K562 (cell line): ENCODE results near the gene LDLRAD1. TPM values are rescaled to one million over a fixed set of nuclear protein-coding genes. Genes with fewer than 3 reads are reported as not detected.

ENCODE experiments used
- BACH1 ChIP-seq: fragments of 200-800 bp; sonication (Bioruptor generic); IDR thresholded peaks from 2 replicates; pipeline ENCODE4 v1.6.1; 2016; ENCODE audit warnings: missing genetic modification characterization, missing compliant biosample characterization
- FOXP1 ChIP-seq: sonication (generic); formaldehyde crosslinking; IDR thresholded peaks from 2 replicates; pipeline ENCODE4 v1.8.0; 2022; ENCODE audit warnings: mild to moderate bottlenecking, missing genetic modification reagents
- GATAD2B ChIP-seq: fragments of 450-650 bp; IDR thresholded peaks from 2 replicates; pipeline ENCODE4 v1.6.1; 2017; ENCODE audit warnings: mild to moderate bottlenecking, borderline replicate concordance
- HDAC1 ChIP-seq, 2 experiments: fragments of 450-650 bp; IDR thresholded peaks; 2 replicates each; pipeline ENCODE4 v1.6.1; 2016 to 2017; ENCODE audit warnings: inconsistent platforms in 1 of 2, mild to moderate bottlenecking in 1 of 2, moderate library complexity in 1 of 2
- NCOA1 ChIP-seq: fragments of 450-650 bp; IDR thresholded peaks from 2 replicates; pipeline ENCODE4 v1.6.1; 2016; ENCODE audit warnings: low read depth
- PML ChIP-seq: IDR thresholded peaks from 2 replicates; pipeline ENCODE4 v1.6.1; 2012; ENCODE audit warnings: low read length, inconsistent platforms
- RHOXF2B ChIP-seq: fragments of 250-450 bp; sonication (Bioruptor Pico); conservative IDR thresholded peaks from 2 replicates; pipeline ENCODE4 v1.5.1; 2021
- SAP30 ChIP-seq: fragments of 200-600 bp; sonication (generic); IDR thresholded peaks from 2 replicates; pipeline ENCODE4 v1.6.1; 2012; ENCODE audit warnings: borderline replicate concordance, low read depth, mild to moderate bottlenecking, moderate library complexity, low read length, control low read depth, inconsistent platforms; ENCODE audit not compliant: insufficient read depth, poor library complexity, severe bottlenecking
- ZNF121 ChIP-seq: sonication (generic); formaldehyde crosslinking; conservative IDR thresholded peaks from 2 replicates; pipeline ENCODE4 v1.8.0; 2022; ENCODE audit warnings: missing genetic modification reagents
- ZNF324 ChIP-seq: fragments of 250-450 bp; sonication (Bioruptor Pico); IDR thresholded peaks from 2 replicates; pipeline ENCODE4 v1.4.0; 2020; ENCODE audit warnings: mild to moderate bottlenecking
- polyA plus RNA-seq, 8 experiments: library from polyadenylated mRNA; depleted of rRNA in 4 of 8; stranded (reverse) in 5 of 8; unstranded in 3 of 8; fragments of >200 nt; fragmentation: Nextera tagmentation in 2 of 8; fragmentation: Illumina TruSeq in 1 of 8; extraction: Ambion mirVana in 2 of 8; extraction: Trizol in 1 of 8; gene quantifications; 2 replicates each; pipeline versions ENCODE4 v1.2.1 to v1.2.3, GENCODE V29; 2011 to 2014; ENCODE audit warnings: inconsistent platforms in 1 of 8, missing spikeins in 1 of 8
- total RNA-seq, 7 experiments: library from RNA; depleted of rRNA in 6 of 7; stranded (reverse); fragments of >200 nt in 6 of 7; fragmentation: Illumina TruSeq in 2 of 7; extraction: Trizol in 2 of 7; gene quantifications; 2 replicates each; pipeline versions ENCODE4 v1.2.1 to v1.2.3, GENCODE V29; 2011 to 2021; ENCODE audit warnings: low replicate concordance in 1 of 7
- TF ChIP-seq, protein P1 (sequence below): fragments of 250-450 bp; sonication (Bioruptor Pico); IDR thresholded peaks from 2 replicates; pipeline ENCODE4 v1.5.0; 2021; ENCODE audit warnings: mild to moderate bottlenecking, moderate library complexity
- TF ChIP-seq, protein P2 (sequence below), 2 experiments: IDR thresholded peaks in 1 of 2; conservative IDR thresholded peaks in 1 of 2; 2 replicates each; pipeline ENCODE4 v1.6.1; 2016; ENCODE audit warnings: low read depth in 2 of 2, mild to moderate bottlenecking in 1 of 2, missing compliant biosample characterization in 1 of 2, missing genetic modification characterization in 1 of 2, moderate library complexity in 1 of 2
- TF ChIP-seq, protein P3 (sequence below): fragments of 200-800 bp; sonication (Bioruptor generic); IDR thresholded peaks from 2 replicates; pipeline ENCODE4 v1.6.1; 2017; ENCODE audit warnings: missing genetic modification characterization, missing compliant biosample characterization
- TF ChIP-seq, protein P4 (sequence below), 2 experiments: fragments of 450-650 bp; IDR thresholded peaks; 2 replicates each; pipeline ENCODE4 v1.6.1; 2018; ENCODE audit warnings: mild to moderate bottlenecking in 2 of 2, low read depth in 1 of 2; ENCODE audit not compliant: partially characterized antibody in 2 of 2

LDLRAD1 gene
- total and polyA plus RNA-seq, 9 of the 15 experiments (the other 6 are each of a cell fraction or from before 2014, with no cell fraction given) = not detected

DNA sequence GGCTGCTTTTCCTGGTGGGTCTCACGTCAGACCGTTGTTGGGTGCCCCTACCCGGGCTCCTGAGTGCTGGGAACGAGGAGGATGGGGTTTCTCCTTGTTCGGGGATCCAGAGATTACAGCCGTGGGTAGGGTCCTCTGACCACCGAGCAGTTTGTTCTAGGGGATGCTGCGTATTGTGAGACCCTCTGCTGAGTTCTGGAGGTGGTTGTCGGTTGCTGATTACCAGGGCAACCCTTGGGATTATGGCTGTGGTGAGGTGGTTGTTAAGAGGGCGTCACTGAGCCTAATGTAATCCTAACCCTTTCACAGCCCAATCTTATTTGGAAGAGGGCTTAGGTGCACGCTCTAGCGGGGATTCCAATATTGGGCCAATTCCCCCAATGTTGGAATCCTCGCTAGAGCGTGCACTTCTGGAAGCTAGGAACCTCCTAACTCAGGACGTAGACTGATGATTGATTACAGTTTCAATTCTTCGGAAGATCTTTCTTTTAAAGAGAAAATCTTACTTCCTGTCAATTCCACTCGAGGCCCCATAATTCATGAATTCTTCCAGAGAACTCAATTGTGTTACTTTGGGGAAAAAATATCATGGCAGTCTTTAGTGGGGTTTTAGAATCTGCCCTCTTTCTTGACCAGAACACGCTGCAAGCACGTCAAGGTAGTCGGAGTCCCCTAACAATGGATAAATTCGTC lies 35.9 kb upstream of the LDLRAD1 start (continued):
- TF ChIP-seq, protein P1, sequence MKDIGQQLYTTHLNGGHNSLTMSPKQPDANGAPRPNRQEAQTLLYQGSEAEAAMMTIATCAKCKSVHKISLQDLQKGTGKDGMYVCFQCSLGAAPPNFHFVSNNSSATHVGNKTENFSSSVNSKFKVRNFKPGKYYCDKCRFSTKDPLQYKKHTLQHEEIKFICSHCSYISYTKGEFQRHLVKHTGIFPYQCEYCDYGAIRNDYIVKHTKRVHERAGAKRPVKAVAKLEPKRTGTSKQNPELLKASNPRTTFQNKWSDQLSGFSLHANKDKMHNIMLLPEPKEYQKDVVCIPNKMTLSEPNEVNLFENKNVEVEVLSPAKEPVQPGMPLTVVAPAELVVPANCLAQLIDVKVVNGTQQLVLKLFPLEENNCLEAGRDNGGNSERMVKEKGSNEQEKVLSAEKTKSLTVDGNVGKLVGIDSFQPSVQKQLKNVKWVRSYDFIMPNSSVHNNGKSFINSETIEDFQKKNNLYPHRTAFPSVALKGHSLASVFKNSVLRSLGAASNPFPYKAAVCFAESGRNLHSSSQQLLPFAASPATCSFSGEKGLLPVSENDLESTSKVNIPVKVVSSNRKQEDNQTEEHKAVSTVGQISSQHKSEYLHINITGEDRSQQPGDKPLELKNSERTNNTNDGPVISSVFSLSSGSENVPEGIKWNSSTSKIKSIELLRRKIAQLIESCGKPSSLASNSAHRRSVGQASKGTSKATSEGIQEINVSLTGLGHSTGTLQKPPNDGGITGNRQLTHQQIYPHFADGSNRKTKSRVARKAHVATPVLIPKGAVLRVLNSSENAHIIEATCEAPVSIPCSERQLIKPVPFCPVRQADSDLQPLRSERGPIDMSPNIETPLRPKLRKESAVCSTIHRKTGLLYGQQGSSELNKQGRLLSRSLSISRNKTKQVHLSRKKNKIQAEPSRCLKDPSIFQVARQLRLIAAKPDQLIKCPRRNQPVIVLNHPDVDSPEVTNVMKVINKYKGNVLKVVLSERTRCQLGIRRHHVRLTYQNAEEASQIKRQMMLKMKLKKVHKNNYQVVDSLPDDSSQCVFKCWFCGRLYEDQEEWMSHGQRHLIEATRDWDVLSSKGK = no peak
- 0 out of 2 replicates have a peak, but pooled peaks have one; percentile 19 for TF ChIP-seq GATAD2B
- TF ChIP-seq NCOA1 = no peak
- TF ChIP-seq, protein P2, sequence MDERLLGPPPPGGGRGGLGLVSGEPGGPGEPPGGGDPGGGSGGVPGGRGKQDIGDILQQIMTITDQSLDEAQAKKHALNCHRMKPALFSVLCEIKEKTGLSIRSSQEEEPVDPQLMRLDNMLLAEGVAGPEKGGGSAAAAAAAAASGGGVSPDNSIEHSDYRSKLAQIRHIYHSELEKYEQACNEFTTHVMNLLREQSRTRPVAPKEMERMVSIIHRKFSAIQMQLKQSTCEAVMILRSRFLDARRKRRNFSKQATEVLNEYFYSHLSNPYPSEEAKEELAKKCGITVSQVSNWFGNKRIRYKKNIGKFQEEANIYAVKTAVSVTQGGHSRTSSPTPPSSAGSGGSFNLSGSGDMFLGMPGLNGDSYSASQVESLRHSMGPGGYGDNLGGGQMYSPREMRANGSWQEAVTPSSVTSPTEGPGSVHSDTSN (CRISPR knock-in tag; IDR thresholded peaks at IDR 0.05; ENCODE audit: low read depth) = no peak
- TF ChIP-seq, protein P2 (tag; conservative IDR thresholded peaks at IDR 0.05; ENCODE audit: low read depth) = peak; percentile 78
- 0 out of 2 replicates have a peak, but pooled peaks have one; percentile 42 for TF ChIP-seq FOXP1 (CRISPR knock-in tag)
- no peak for TF ChIP-seq HDAC1 (IDR thresholded peaks at IDR 0.05)
- no peak for TF ChIP-seq BACH1 (tag)
- no peak for TF ChIP-seq ZNF121 (CRISPR knock-in tag)
- TF ChIP-seq, protein P3, sequence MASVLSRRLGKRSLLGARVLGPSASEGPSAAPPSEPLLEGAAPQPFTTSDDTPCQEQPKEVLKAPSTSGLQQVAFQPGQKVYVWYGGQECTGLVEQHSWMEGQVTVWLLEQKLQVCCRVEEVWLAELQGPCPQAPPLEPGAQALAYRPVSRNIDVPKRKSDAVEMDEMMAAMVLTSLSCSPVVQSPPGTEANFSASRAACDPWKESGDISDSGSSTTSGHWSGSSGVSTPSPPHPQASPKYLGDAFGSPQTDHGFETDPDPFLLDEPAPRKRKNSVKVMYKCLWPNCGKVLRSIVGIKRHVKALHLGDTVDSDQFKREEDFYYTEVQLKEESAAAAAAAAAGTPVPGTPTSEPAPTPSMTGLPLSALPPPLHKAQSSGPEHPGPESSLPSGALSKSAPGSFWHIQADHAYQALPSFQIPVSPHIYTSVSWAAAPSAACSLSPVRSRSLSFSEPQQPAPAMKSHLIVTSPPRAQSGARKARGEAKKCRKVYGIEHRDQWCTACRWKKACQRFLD (CRISPR knock-in tag) = 0 out of 2 replicates have a peak, but pooled peaks have one; percentile 12
- TF ChIP-seq RHOXF2B (CRISPR knock-in tag) = no peak
- TF ChIP-seq, protein P4, sequence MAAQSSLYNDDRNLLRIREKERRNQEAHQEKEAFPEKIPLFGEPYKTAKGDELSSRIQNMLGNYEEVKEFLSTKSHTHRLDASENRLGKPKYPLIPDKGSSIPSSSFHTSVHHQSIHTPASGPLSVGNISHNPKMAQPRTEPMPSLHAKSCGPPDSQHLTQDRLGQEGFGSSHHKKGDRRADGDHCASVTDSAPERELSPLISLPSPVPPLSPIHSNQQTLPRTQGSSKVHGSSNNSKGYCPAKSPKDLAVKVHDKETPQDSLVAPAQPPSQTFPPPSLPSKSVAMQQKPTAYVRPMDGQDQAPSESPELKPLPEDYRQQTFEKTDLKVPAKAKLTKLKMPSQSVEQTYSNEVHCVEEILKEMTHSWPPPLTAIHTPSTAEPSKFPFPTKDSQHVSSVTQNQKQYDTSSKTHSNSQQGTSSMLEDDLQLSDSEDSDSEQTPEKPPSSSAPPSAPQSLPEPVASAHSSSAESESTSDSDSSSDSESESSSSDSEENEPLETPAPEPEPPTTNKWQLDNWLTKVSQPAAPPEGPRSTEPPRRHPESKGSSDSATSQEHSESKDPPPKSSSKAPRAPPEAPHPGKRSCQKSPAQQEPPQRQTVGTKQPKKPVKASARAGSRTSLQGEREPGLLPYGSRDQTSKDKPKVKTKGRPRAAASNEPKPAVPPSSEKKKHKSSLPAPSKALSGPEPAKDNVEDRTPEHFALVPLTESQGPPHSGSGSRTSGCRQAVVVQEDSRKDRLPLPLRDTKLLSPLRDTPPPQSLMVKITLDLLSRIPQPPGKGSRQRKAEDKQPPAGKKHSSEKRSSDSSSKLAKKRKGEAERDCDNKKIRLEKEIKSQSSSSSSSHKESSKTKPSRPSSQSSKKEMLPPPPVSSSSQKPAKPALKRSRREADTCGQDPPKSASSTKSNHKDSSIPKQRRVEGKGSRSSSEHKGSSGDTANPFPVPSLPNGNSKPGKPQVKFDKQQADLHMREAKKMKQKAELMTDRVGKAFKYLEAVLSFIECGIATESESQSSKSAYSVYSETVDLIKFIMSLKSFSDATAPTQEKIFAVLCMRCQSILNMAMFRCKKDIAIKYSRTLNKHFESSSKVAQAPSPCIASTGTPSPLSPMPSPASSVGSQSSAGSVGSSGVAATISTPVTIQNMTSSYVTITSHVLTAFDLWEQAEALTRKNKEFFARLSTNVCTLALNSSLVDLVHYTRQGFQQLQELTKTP (IDR thresholded peaks at IDR 0.05; ENCODE audit: low read depth in 1 of 2, partially characterized antibody in 2 of 2) = peak in 1 of 2 experiments; percentile 7
- TF ChIP-seq PML = no peak
- TF ChIP-seq SAP30 = peak; percentile 68
- TF ChIP-seq ZNF324 = no peak
